Neural cell (in vitro differentiated cells): Measurements from ENCODE around the gene HPSE2. TPM values are rescaled to one million over a fixed set of nuclear protein-coding genes. Genes with fewer than 3 reads are reported as not detected.

Experiments used
- H2AFZ ChIP-seq: fragments of 200-600, 300-800 bp; sonication (generic), shearing (Covaris generic); 2 replicates; pipeline ENCODE4 v1.6.0; 2014; ENCODE audit warnings: low read depth, mild to moderate bottlenecking, antibody characterized with exemption, low read length, moderate library complexity
- H3F3A ChIP-seq: fragments of 200-600 bp; shearing (Covaris generic); 2 replicates; pipeline ENCODE4 v1.6.1; 2016; ENCODE audit warnings: mild to moderate bottlenecking, moderate library complexity, mixed read lengths, antibody characterized with exemption, low read length; ENCODE audit not compliant: insufficient read depth, poor library complexity, severe bottlenecking
- H3K27ac ChIP-seq: fragments of 200-600, 300-800 bp; sonication (generic), shearing (Covaris generic); 2 replicates; pipeline ENCODE4 v1.5.1; 2014; ENCODE audit warnings: mild to moderate bottlenecking, low read length, moderate library complexity
- H3K27me3 ChIP-seq: fragments of 300-800, 200-600 bp; sonication (generic), shearing (Covaris generic); 2 replicates; pipeline ENCODE4 v1.6.0; 2014; ENCODE audit warnings: mild to moderate bottlenecking, low read depth, low read length, moderate library complexity; ENCODE audit not compliant: insufficient read depth
- H3K36me3 ChIP-seq: fragments of 300-800, 200-600 bp; sonication (generic), shearing (Covaris generic); 2 replicates; pipeline ENCODE4 v1.5.1; 2014; ENCODE audit warnings: mild to moderate bottlenecking, antibody characterized with exemption, low read length, moderate library complexity; ENCODE audit not compliant: insufficient read depth
- H3K4me2 ChIP-seq: fragments of 300-800, 200-600 bp; sonication (generic), shearing (Covaris generic); 2 replicates; pipeline ENCODE4 v1.6.0; 2014; ENCODE audit warnings: mild to moderate bottlenecking, low read length
- H3K4me3 ChIP-seq: fragments of 300-800, 200-600 bp; sonication (generic), shearing (Covaris generic); 2 replicates; pipeline ENCODE4 v1.5.1; 2014; ENCODE audit warnings: mild to moderate bottlenecking, low read length, moderate library complexity
- H3K79me2 ChIP-seq: fragments of 200-600 bp; shearing (Covaris generic); replicated peaks from 2 replicates; pipeline ENCODE4 v1.6.0; 2014; ENCODE audit warnings: mild to moderate bottlenecking, low read length, moderate library complexity; ENCODE audit not compliant: insufficient read depth
- H3K9ac ChIP-seq: fragments of 300-800, 200-600 bp; sonication (generic), shearing (Covaris generic); 2 replicates; pipeline ENCODE4 v1.6.1; 2016; ENCODE audit warnings: mild to moderate bottlenecking, low read length, mixed read lengths
- H3K9me2 ChIP-seq: fragments of 200-600 bp; shearing (Covaris generic); 2 replicates; pipeline ENCODE4 v1.6.1; 2016; ENCODE audit warnings: mild to moderate bottlenecking, low read length, mixed read lengths; ENCODE audit not compliant: insufficient read depth
- H3K9me3 ChIP-seq: fragments of 200-600, 300-800 bp; sonication (generic), shearing (Covaris generic); 2 replicates; pipeline ENCODE4 v1.6.1; 2016; ENCODE audit warnings: mild to moderate bottlenecking, mixed run types, low read length, moderate library complexity, mixed read lengths
- H4K20me1 ChIP-seq: fragments of 200-600 bp; shearing (Covaris generic); 2 replicates; pipeline ENCODE4 v1.6.1; 2016; ENCODE audit warnings: mild to moderate bottlenecking, mixed run types; ENCODE audit not compliant: insufficient read depth
- CTCF ChIP-seq: fragments of 450-650 bp; IDR thresholded peaks from 2 replicates; pipeline ENCODE4 v1.5.1; 2014; ENCODE audit warnings: antibody characterized with exemption, mild to moderate bottlenecking, moderate library complexity; ENCODE audit not compliant: poor library complexity, severe bottlenecking
- EP300 ChIP-seq: fragments of 450-650 bp; conservative IDR thresholded peaks from 2 replicates; pipeline ENCODE4 v1.6.1; 2014; ENCODE audit warnings: antibody characterized with exemption, mild to moderate bottlenecking, moderate library complexity; ENCODE audit not compliant: poor library complexity, severe bottlenecking
- EZH2 ChIP-seq: fragments of 200-600, 300-800 bp; shearing (Covaris generic), sonication (generic); IDR thresholded peaks from 2 replicates; pipeline ENCODE4 v1.6.1; 2014; ENCODE audit warnings: antibody characterized with exemption, low read length, borderline replicate concordance, mild to moderate bottlenecking; ENCODE audit not compliant: insufficient read depth, poor library complexity, severe bottlenecking
- MXI1 ChIP-seq: fragments of 450-650 bp; conservative IDR thresholded peaks from 2 replicates; pipeline ENCODE4 v1.6.1; 2014; ENCODE audit warnings: antibody characterized with exemption, mild to moderate bottlenecking; ENCODE audit not compliant: poor library complexity, severe bottlenecking
- POLR2AphosphoS5 ChIP-seq: IDR thresholded peaks from 2 replicates; pipeline ENCODE4 v1.6.1; 2012
- RAD21 ChIP-seq: fragments of 450-650 bp; conservative IDR thresholded peaks from 2 replicates; pipeline ENCODE4 v1.6.1; 2014; ENCODE audit warnings: antibody characterized with exemption, mild to moderate bottlenecking, moderate library complexity
- REST ChIP-seq: IDR thresholded peaks from 2 replicates; pipeline ENCODE4 v1.6.1; 2012; ENCODE audit warnings: borderline replicate concordance
- SMC3 ChIP-seq: fragments of 450-650 bp; conservative IDR thresholded peaks from 2 replicates; pipeline ENCODE4 v1.6.1; 2014; ENCODE audit warnings: antibody characterized with exemption, mild to moderate bottlenecking, moderate library complexity; ENCODE audit not compliant: poor library complexity
- TAF1 ChIP-seq: IDR thresholded peaks from 2 replicates; pipeline ENCODE4 v1.6.1; 2012; ENCODE audit warnings: low read depth
- polyA plus RNA-seq: library from polyadenylated mRNA; depleted of rRNA; stranded (reverse); fragments of >200 nt; gene quantifications from 2 replicates; pipeline ENCODE4 v1.2.3, GENCODE V29; 2014

Gene HPSE2
- polyA plus RNA-seq, 1 donor from 2014 or later = not detected

- no peak overlapping the region for H3K27ac ChIP-seq
- no peaks in the 10 kb centered on the region for H3K9me2 ChIP-seq
- H3F3A ChIP-seq = no peaks in the 10 kb centered on the region
- H3K4me3 ChIP-seq = no peak overlapping the region
- H3K36me3 ChIP-seq = no peaks in the 10 kb centered on the region
- H3K9me3 ChIP-seq = no peaks in the 10 kb centered on the region
- no peak overlapping the region for H3K9ac ChIP-seq
- H2AFZ ChIP-seq = no peak overlapping the region
- H3K4me2 ChIP-seq = no peak overlapping the region
- TF ChIP-seq REST (no peak), EP300 (no peak), MXI1 (no peak), TAF1 (no peak), SMC3 (no peak), POLR2AphosphoS5 (no peak), EZH2 (no peak), CTCF (no peak), RAD21 (no peak)
- H3K79me2 ChIP-seq = no peaks in the 10 kb centered on the region
- no peaks in the 10 kb centered on the region for H4K20me1 ChIP-seq
- no peaks in the 10 kb centered on the region for H3K27me3 ChIP-seq
Observed at GRCh38 chr10:99224766-99225165, 10.9 kb downstream of the HPSE2 start.

GRCh38 chr10:99207340-99207739, 28.3 kb downstream of the HPSE2 start:
- no peak overlapping the region for H3K27ac ChIP-seq
- H3K27me3 ChIP-seq = no peaks in the 10 kb centered on the region
- TF ChIP-seq EZH2 = no peak
- TF ChIP-seq SMC3 = no peak
- no peak for TF ChIP-seq MXI1
- TF ChIP-seq RAD21 = no peak
- TF ChIP-seq TAF1 = no peak
- TF ChIP-seq EP300 = no peak
- TF ChIP-seq REST = no peak
- TF ChIP-seq POLR2AphosphoS5 = no peak
- TF ChIP-seq CTCF = no peak
- H3K4me3 ChIP-seq = no peak overlapping the region
- no peak overlapping the region for H3K9ac ChIP-seq
- no peaks in the 10 kb centered on the region for H3F3A ChIP-seq
- H4K20me1 ChIP-seq = no peaks in the 10 kb centered on the region
- no peaks in the 10 kb centered on the region for H3K9me2 ChIP-seq
- H3K79me2 ChIP-seq = no peaks in the 10 kb centered on the region
- no peak overlapping the region for H3K4me2 ChIP-seq
- no peaks in the 10 kb centered on the region for H3K36me3 ChIP-seq
- H2AFZ ChIP-seq = no peak overlapping the region
- no peaks in the 10 kb centered on the region for H3K9me3 ChIP-seq
